ENCODE measurements around the gene LAMTOR2.
A peak's percentile ranks its signal among the peaks of the same experiment; 100 is the strongest.
"Not testable (repeated sequence)": the region's sequence is repeated elsewhere in the genome, so short reads cannot be mapped to it uniquely, and the experiment has no call there.

The LAMTOR2 gene

GRCh38 chr1:156052862-156053767, 1.5 kb upstream of the LAMTOR2 start:
- peak; percentile 70 for DNase-seq

GRCh38 chr1:156053768-156054499, 648 bp upstream of the LAMTOR2 start, which contains the start of gene UBQLN4:
Gene UBQLN4 (minus strand): TSS chr1:156053798. CDS start chr1:156053701, 97 bp downstream.
- peak; percentile 59 for DNase-seq

DNA sequence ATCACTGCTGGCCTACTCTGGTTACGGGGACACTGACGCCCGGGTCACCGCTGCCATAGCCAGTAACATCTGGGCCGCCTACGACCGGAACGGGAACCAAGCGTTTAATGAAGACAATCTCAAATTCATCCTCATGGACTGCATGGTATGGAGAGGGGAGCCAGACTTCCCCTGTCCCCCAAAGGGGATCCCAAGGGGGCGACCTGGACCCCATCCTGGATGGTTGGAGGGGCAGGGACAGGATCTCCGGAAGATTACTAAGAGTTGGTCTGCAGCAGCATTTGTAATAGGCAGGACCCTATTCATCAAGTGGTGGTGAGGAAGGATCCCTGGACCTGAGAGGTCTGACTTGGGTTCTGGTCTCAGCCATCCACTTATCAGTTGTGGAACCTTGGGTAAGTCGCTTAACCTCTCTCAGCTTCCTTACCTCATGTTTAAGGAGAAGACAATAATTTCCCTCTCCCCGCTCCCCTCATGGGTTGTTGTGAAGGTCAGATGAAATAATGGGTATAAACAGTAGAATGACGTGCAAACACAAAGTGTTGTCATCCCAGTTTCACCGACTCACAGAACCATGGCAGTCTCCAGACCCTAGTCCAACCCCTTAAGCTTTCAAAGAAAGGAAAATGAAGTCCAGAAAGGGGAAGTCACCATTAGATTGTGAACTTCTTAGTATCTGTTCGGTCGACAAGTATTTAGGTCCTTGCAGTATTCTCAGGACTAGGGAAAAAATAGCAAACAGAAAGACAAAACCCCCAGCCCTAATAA, 883 bp downstream of the LAMTOR2 start:
- DNase-seq: peak; percentile 79

- no peak for DNase-seq
Measured at GRCh38 chr1:156056326-156056849, 1.8 kb downstream of the LAMTOR2 start.

GRCh38 chr1:156060937-156061636, 6.5 kb downstream of the LAMTOR2 start, which contains the start of gene RAB25:
Gene RAB25 (plus strand): TSS chr1:156061160. CDS start chr1:156061401, 241 bp downstream.
- no peak for DNase-seq

DNA sequence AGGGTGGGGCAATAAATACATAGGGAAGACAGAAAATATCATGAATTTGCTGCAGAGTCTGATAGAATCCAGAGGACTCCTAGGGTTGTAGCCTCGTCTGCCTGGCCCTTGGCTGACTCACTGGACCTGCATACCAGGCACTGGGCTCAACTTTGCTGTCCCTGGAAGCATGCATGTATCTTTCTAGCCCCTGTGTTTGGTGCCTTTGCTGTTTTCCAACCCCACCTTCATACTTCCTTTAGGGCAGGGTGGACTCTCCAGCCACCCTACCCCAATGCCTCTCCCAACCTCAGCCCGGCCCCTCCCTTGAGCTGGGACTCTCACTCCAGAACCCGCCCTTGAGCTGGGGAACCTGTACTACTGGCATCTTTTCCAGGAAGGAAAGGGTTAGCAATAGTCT, 7.6 kb downstream of the LAMTOR2 start:
- no peak for DNase-seq

GRCh38 chr1:156063997-156064285, 9.4 kb downstream of the LAMTOR2 start:
- DNase-seq: no peak

GRCh38 chr1:156064615-156065014, 10.0 kb downstream of the LAMTOR2 start:
- DNase-seq: no peak

DNA sequence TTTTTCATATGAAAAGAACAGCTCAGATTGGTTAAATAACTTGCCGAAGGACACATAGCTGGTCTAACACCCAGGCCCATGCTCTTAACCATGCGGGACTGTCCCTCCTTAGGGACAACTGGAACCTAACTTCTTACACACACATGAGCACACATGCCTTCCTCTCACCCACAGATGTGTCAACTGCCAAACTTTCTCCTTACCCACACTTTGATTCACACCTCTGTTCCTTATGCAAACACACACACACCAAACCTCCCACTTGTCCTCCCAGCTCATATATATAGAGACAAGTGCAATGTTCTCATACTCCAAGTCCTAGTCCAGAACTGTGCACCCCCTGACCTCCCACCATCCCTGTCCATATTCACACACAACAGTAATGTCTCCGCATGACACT, 10.6 kb downstream of the LAMTOR2 start:
- no peak for DNase-seq

DNA sequence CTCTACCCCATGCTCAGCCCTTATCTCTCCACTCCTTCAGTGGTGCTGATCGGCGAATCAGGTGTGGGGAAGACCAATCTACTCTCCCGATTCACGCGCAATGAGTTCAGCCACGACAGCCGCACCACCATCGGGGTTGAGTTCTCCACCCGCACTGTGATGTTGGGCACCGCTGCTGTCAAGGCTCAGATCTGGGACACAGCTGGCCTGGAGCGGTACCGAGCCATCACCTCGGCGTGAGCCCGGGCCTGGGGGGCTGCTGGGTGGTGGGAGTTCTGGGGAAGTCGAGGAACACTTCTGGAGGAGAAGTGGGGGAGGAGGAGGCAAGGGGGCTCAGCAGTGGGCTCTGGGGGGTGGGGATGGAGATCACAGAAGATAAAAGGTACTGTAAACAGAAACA, 11.3 kb downstream of the LAMTOR2 start:
- DNase-seq: no peak

GRCh38 chr1:156067262-156067661, 12.7 kb downstream of the LAMTOR2 start:
- DNase-seq: no peak

- no peak for DNase-seq
Measured at GRCh38 chr1:156069490-156070455, 15.2 kb downstream of the LAMTOR2 start.

DNA sequence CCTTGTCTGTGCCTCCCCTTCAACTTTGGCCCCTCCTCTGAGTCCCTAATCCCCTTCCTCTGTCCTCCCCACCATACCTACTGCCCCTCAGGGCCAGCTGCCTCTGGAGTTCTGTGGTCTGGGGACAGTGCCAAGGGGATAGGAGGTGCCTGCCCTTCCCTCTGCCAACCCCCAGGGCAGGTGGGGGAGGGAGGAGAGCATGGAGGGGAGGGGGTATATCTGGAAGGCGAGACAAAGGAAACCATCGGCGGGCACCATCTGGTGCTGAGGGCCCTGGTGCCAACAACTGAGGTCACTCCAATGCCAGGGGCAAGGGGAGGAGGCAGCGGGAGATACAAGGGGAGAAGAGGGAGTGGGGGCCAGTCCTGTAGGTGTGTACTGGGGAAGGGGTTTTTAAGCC, 16.0 kb downstream of the LAMTOR2 start:
- DNase-seq: no peak

- DNase-seq: not testable (repeated sequence)
Measured at GRCh38 chr1:156071332-156071816, 16.8 kb downstream of the LAMTOR2 start.

DNA sequence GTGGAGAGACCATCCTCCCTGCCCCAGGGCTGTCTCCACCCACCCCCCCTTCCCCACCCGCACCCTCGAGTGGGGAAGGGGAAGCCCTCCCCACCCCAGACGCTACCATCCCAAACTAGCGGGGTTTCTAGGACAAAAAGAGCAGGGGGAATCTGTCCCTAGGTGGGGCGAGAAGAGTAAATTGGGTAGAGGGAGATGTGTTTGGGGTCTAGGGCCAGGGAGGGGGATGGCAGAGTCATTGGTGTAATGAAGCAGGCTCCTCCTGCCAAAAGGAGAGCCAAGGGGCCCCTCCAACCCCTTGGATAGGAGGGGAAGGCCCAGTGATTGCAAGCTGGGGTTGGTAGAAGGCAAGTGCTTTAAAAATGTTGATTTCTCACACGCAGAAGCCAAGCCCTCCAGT, 17.7 kb downstream of the LAMTOR2 start:
- DNase-seq: no peak

DNA sequence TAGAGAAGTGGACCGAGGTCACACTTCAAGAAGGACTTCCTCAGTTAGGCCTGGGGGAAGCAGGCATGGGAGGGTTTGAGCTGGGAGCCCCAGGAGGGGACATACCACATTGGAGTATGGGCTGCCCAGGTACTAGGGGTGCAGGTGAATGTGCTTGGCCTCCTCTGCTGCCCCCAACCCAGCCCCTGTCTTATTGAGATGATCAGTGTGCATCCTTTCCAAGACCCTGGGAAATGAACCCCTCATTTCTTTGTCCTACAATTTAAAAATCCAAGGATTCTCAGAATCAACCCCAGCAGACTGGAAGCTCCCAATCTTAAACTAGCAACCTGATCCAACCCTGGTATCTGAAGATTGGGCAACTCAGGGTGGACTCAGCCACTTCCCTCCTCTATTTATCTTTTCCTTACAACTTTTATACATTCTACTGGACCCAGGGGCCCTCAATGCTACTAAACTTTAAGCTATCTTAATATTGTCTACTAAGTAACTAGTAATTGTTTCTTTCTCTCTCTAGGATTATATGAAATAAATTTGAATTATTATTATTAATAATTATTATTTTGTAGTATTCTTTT, 18.6 kb downstream of the LAMTOR2 start:
- no peak for DNase-seq

GRCh38 chr1:156073740-156074139, 19.2 kb downstream of the LAMTOR2 start:
- no peak for DNase-seq

- no peak for DNase-seq
Measured at GRCh38 chr1:156074661-156075060, 20.1 kb downstream of the LAMTOR2 start.

- peak; percentile 22 for DNase-seq
Measured at GRCh38 chr1:156075162-156075561, 20.6 kb downstream of the LAMTOR2 start.

GRCh38 chr1:156075775-156076204, 21.2 kb downstream of the LAMTOR2 start:
- no peak for DNase-seq
